KBM-7 (cell line): Measurements from ENCODE around the gene TRUB2.
"Not testable (repeated sequence)": the region's sequence is repeated elsewhere in the genome, so short reads cannot be mapped to it uniquely, and the experiment has no call there.

Experiments
- DNase-seq: peaks from one replicate; pipeline ENCODE4 v3.0.0-alpha.2; 2015
- in situ Hi-C: fragments of 300-500 bp; cut with MboI; formaldehyde crosslinking; loops from 2 replicates; pipeline ENCODE4 v1.14.3; 2020; ENCODE audit warnings: low sequenced_read_pairs, low pct_unique_long_range_greater_than_20kb, mixed read lengths

The TRUB2 gene

GRCh38 chr9:128342971-128343680 lies 20.9 kb upstream of the TRUB2 start:
- in situ Hi-C loops = no loop called here
- DNase-seq = no peak

DNA sequence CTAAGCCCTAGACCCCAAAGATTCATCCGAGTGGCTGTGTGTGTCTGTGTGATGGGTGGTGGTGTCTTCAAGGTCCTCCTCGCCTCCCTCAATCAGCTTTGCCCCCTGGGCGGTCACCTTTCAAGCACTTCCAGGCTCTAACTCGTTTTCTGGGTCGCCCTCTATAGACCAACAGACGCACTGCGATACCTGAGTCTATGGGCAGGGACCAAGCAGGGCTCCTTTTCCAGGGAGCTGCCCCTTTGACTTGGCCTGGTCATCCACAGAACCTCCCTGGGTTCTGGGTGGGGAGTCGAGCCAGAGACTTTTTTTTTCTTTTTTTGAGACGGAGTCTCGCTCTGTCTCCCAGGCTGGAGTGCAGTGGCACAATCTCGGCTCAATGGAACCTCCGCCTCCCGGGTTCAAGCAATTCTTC lies 19.2 kb upstream of the TRUB2 start:
- in situ Hi-C loops = no loop called here
- peak; percentile 70 for DNase-seq

GRCh38 chr9:128340691-128341434 lies 18.6 kb upstream of the TRUB2 start:
- in situ Hi-C loops = no loop called here
- peak; percentile 34 for DNase-seq

- DNase-seq = peak; percentile 82
- in situ Hi-C loops = no loop called here
Measured at GRCh38 chr9:128339761-128340690, 17.8 kb upstream of the TRUB2 start, which contains the start of gene SLC27A4. TSS of gene SLC27A4 (plus strand) at chr9:128340527. CDS start at chr9:128343133, 2,606 bp downstream.

DNA sequence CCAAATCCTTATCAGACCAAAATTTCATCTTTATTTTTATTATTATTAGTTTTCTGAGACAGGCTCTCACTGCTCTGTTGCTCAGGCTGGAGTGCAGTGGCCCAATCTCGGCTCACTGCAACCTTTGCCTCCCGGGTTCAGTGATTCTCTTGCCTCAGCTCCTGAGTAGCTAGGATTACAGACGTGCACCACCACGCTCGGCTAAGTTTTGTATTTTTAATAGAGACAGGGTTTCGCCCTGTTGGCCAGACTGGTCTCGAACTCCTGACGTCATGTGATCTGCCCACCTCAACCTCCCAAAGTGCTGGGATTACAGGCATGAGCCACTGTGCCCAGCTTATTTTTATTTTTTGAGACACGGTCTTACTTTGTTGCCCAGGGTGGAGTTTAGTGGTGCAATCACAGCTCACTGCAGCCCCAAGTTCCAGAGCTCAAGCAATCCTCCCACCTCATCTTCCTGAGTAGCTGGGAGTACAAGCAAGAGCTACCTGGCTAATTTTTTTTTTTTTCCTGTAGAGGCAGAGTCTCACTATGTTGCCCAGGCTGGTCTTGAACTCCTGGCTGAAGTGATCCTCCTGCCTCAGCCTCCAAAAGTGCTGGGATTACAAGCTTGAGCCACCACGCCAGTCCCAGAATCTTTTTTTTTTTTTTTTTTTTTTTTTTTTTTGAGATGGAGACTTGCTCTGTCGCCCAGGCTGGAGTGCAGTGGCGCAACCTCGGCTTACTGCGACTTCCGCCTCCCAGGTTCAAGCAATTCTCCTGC lies 16.8 kb upstream of the TRUB2 start:
- in situ Hi-C loops, DNase-seq: not testable (repeated sequence)

GRCh38 chr9:128337936-128338335 lies 15.7 kb upstream of the TRUB2 start:
- in situ Hi-C loops = no loop called here

DNA sequence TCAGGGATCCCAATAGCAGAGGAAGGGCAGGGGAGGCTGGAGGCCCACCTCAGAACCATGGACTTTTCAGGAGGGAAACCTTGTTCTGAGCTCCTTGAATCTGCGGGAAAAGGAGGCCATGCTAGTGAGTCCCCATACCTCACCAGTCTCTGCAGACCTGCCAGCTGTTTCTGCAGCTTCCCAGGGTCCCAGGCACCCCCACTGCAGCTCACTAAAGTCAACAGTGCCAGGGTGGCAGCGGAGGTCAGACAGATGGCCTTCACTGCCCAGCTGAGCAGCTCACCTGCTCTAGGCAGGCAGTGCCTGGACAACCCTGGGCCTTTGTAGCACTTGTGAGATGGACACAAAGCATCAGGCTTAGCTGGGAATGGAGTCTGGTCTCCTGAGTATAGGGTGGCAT lies 13.7 kb upstream of the TRUB2 start:
- DNase-seq = no peak
- in situ Hi-C loops = no loop called here

More at GRCh38 chr9:128337936-128338335, 15.7 kb upstream of the TRUB2 start:
- no peak for DNase-seq

DNA sequence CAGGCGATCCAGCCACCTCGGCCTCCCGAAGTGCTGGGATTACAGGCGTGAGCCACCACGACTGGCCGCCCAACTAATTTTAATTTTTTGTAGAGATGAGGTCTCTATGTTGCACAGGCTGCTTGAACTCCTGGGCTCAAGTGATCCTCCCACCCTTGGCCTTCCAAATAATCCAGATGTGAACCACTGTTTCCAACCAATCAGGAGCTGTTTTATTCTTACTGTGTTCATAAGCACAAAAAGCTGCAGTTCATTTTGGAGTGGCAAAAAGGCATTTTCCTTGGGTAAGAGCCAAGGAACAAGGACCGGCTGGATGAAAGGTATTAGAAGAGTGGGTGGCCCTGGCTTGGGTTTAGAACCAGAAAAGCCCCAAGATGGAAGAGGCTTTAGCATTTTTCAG lies 12.9 kb upstream of the TRUB2 start:
- no peak for DNase-seq
- in situ Hi-C loops = no loop called here

- in situ Hi-C loops = no loop called here
- no peak for DNase-seq
Measured at GRCh38 chr9:128333451-128333869, 11.2 kb upstream of the TRUB2 start.

DNA sequence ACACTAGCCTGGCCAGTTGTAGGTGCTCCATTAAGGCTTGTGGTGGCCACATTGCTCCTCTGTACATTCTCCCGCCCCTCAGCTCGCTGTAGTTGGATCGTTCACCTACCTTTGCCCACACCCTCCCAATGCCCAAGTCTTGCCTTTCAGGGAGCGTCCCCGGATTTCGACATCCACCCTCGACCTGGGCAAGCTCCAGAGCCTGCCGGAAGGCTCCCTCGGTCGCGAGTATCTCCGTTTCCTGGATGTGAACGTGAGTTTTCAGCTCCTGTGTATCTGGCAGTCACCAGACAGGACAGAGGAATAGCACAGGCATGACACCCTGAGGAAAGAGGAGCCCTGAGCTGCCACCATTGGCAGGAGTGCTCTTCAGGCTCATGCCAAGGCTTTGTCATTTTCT lies 3.4 kb upstream of the TRUB2 start:
- no peak for DNase-seq
- in situ Hi-C loops = no loop called here

DNA sequence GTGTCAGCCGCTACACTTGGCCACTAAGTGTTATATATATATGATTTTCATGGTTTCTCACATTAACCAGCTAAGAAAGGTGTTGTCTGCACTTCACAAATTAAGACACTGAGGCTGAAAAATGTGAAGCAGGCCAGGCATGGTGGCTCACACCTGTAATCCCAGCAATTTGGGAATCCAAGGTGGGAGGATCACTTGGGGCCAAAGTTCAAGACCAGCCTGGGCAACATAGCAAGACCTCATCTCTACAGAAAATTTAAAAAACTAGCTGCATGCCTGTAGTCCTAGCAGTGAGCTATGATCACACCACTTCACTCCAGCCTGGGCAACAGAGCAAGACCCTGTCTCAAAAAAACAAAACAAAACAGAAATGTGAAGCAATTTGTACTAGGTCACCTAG lies 2.2 kb upstream of the TRUB2 start:
- DNase-seq = no peak
- in situ Hi-C loops = no loop called here

DNA sequence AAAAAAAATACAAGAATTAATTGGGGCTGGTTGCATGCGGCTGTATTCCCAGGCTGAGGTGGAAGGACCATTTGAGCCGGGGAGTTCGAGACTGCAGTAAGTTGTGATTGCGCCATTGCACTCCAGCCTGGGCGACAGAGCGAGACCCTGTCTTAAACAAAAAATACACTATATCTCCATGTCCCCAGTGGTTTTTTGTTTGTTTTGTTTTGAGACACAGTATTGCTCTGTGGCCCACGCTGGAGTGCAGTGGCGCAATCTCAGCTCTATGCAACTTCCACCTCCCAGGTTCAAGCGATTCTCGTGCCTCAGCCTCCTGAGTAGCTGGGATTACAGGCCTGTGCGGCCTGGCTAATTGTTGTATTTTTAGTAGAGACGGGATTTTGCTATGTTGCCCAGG lies 1.5 kb upstream of the TRUB2 start:
- no peak for DNase-seq
- in situ Hi-C loops = no loop called here

- in situ Hi-C loops = no loop called here
- DNase-seq = no peak
Measured at GRCh38 chr9:128323212-128323730, 1.0 kb upstream of the TRUB2 start.

GRCh38 chr9:128321879-128322403 lies 306 bp downstream of the TRUB2 start:
- in situ Hi-C loops = no loop called here
- no peak for DNase-seq

- no peak for DNase-seq
- in situ Hi-C loops = no loop called here
Measured at GRCh38 chr9:128321343-128321742, 904 bp downstream of the TRUB2 start.

DNA sequence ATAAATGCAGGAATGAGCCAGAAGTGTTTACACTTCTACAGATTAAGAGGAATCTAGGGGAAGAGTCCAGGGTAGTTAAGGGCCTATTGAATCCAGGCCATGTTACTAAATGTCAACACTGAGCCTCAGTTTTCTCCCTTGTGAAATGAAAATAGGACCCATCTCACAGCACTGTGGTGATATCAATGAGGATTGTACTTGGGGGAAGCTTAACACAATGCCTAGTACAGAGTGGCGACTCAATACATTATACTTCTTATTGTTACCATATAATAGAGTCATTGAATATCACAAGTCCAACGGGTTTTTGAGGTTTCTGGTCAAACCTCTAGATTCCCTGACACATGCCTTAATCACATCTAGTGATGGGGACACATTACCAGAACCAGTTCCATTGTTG lies 4.6 kb downstream of the TRUB2 start:
- in situ Hi-C loops = no loop called here
- DNase-seq = no peak

DNA sequence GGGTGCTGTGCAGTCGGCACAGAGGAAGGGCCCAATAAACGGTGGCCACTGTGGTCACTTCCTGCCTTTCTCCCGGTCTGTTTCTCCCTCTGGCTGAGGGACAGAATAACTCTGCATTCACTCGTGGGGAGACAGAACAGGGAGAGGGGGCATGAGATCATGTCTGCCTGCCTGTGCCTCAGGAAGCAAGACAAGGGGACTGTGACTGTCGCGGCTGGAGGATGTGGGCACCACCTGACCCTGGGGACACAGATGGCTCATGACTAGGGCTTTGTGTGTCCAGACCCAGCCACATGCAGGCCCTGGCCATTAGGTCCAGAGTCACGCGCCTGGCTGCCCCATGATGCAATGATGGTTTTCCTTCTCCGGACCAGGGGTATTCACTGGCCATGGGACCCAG lies 5.8 kb downstream of the TRUB2 start:
- in situ Hi-C loops = no loop called here
- no peak for DNase-seq

GRCh38 chr9:128314697-128315096 lies 7.5 kb downstream of the TRUB2 start:
- DNase-seq = no peak

More at GRCh38 chr9:128314697-128315096, 7.5 kb downstream of the TRUB2 start:
- in situ Hi-C loops = no loop called here
